SJCRH30 (cell line): ENCODE results near the gene ZBTB46. TPM values are rescaled to one million over a fixed set of nuclear protein-coding genes. Genes with fewer than 3 reads are reported as not detected.
A peak's percentile ranks its signal among the peaks of the same experiment; 100 is the strongest.
"Not testable (repeated sequence)": the region's sequence is repeated elsewhere in the genome, so short reads cannot be mapped to it uniquely, and the experiment has no call there.

Experiments used
- DNase-seq, 2 experiments: peaks; one replicate each; pipeline ENCODE4 v3.0.0-alpha.2; 2015 to 2020
- H3K27ac ChIP-seq: fragments of 250-450 bp; sonication (Bioruptor Pico); 2 replicates; pipeline ENCODE4 v1.5.1; 2020; ENCODE audit warnings: mild to moderate bottlenecking, moderate library complexity
- H3K27me3 ChIP-seq: fragments of 250-450 bp; sonication (Bioruptor Pico); 2 replicates; pipeline ENCODE4 v1.5.1; 2020; ENCODE audit warnings: mild to moderate bottlenecking, moderate library complexity
- H3K36me3 ChIP-seq: fragments of 250-450 bp; sonication (Bioruptor Pico); 2 replicates; pipeline ENCODE4 v1.5.1; 2020; ENCODE audit warnings: mild to moderate bottlenecking, moderate library complexity
- H3K4me1 ChIP-seq: fragments of 250-450 bp; sonication (Bioruptor Pico); 2 replicates; pipeline ENCODE4 v1.5.1; 2020; ENCODE audit warnings: mild to moderate bottlenecking, moderate library complexity
- H3K4me3 ChIP-seq: fragments of 250-450 bp; sonication (Bioruptor Pico); 2 replicates; pipeline ENCODE4 v1.5.1; 2020; ENCODE audit warnings: mild to moderate bottlenecking, moderate library complexity
- H3K9me3 ChIP-seq: fragments of 250-450 bp; sonication (Bioruptor Pico); replicated peaks from 2 replicates; pipeline ENCODE4 v1.5.1; 2020; ENCODE audit warnings: mild to moderate bottlenecking, moderate library complexity
- total RNA-seq: library from RNA; depleted of rRNA; stranded (reverse); fragments of >200 nt; shearing (Covaris generic); gene quantifications from 2 replicates; pipeline ENCODE4 v1.2.3, GENCODE V29; 2014

The ZBTB46 gene
- total RNA-seq, 1 experiment from 2014 or later: 4.0 TPM

GRCh38 chr20:63822276-63822696 is 8.8 kb downstream of the ZBTB46 start:
- no peaks in the 10 kb centered on the region for H3K36me3 ChIP-seq

DNA sequence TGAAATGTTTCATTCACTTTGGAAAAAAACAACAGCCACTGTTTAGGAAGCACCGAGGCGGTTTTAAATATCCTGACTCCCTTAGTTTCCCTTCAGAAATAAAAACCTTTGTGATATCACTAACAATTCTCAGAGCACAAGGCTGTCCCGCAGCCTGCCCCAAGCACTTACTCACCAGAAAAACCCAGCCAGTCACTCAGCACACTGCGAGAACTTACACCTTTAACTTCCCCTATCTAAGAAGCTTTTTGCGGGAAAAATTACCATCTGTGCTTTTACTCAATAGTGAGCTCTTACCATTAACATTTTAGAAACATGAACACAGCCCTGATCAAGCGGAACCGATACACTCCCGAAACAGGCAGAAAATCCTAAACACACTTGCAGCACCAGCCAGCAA is 9.3 kb downstream of the ZBTB46 start:
- Histone ChIP-seq H3K4me3 (no peak overlapping the region), H3K4me1 (no peaks in the 10 kb centered on the region), H3K27ac (no peak overlapping the region), H3K27me3 (no peaks in the 10 kb centered on the region), H3K36me3 (no peaks in the 10 kb centered on the region), H3K9me3 (no peaks in the 10 kb centered on the region)
- DNase-seq: no peak

More at GRCh38 chr20:63822276-63822696, 8.8 kb downstream of the ZBTB46 start:
- Histone ChIP-seq H3K4me1 (no peaks in the 10 kb centered on the region), H3K9me3 (no peaks in the 10 kb centered on the region), H3K27me3 (no peaks in the 10 kb centered on the region), H3K4me3 (no peak overlapping the region), H3K27ac (no peak overlapping the region)
- DNase-seq: no peak

GRCh38 chr20:63819224-63819921 is 11.7 kb downstream of the ZBTB46 start:
- DNase-seq: peak in 1 of 2 experiments; percentile 58
- no peak overlapping the region for H3K27ac ChIP-seq
- no peaks in the 10 kb centered on the region for H3K9me3 ChIP-seq
- no peaks in the 10 kb centered on the region for H3K36me3 ChIP-seq
- H3K27me3 ChIP-seq: no peaks in the 10 kb centered on the region
- no peak overlapping the region for H3K4me3 ChIP-seq
- H3K4me1 ChIP-seq: no peaks in the 10 kb centered on the region

DNA sequence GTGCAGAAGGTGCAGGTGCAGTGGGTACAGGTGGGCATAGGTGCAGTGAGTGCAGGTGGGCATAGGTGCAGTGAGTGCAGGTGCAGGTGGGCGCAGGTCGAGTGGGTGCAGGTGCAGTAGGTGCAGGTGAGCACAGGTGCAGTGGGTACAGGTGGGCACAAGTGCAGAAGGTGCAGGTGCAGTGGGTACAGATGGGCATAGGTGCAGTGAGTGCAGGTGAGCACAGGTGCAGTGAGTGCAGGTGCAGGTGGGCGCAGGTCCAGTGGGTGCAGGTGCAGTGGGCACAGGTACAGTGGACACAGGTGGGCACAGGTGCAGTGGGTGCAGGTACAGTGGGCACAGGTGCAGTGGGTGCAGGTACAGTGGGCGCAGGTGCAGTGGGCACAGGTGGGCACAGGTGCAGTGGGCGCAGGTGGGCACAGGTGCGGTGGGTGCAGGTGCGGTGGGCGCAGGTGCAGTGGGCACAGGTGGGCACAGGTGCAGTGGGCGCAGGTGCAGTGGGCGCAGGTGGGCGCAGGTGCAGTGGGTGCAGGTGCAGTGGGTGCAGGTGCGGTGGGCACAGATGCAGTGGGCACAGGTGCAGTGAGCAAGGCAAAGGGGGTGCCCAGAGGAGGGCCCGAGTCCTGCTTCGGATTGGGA is 15.3 kb downstream of the ZBTB46 start:
- Histone ChIP-seq H3K27ac (no peak overlapping the region), H3K4me3 (no peak overlapping the region), H3K9me3 (no peaks in the 10 kb centered on the region), H3K36me3 (no peaks in the 10 kb centered on the region), H3K4me1 (no peaks in the 10 kb centered on the region), H3K27me3 (no peaks in the 10 kb centered on the region)
- DNase-seq: no peak

GRCh38 chr20:63814891-63815614 is 16.0 kb downstream of the ZBTB46 start:
- Histone ChIP-seq H3K27ac (no peak overlapping the region), H3K4me1 (no peaks in the 10 kb centered on the region), H3K36me3 (no peaks in the 10 kb centered on the region), H3K4me3 (no peak overlapping the region), H3K27me3 (no peaks in the 10 kb centered on the region), H3K9me3 (no peaks in the 10 kb centered on the region)
- no peak for DNase-seq

DNA sequence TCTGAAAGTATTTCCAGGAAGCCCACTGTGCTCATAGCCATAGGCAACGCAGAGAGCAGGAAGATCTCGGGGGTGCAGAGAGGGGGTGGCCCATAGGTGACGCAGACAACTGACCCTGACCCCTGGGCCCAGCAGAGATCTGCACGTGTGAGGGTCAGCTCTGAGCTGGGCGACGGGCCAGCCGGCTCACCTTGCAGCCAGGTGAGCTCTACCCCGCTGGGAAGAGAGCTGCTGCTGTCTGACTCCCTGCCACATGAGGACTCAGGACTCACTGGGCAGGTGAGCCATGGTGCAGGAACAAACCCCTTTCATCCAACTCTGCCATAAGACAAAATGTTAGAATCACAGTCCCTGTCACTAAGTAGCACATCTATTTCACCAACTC is 19.6 kb downstream of the ZBTB46 start:
- Histone ChIP-seq H3K36me3 (no peaks in the 10 kb centered on the region), H3K27me3 (no peaks in the 10 kb centered on the region), H3K4me1 (no peaks in the 10 kb centered on the region), H3K9me3 (no peaks in the 10 kb centered on the region), H3K27ac (no peak overlapping the region), H3K4me3 (no peak overlapping the region)
- no peak for DNase-seq

- no peak for DNase-seq
- no peaks in the 10 kb centered on the region for H3K9me3 ChIP-seq
- no peaks in the 10 kb centered on the region for H3K36me3 ChIP-seq
- H3K4me3 ChIP-seq: no peak overlapping the region
- no peaks in the 10 kb centered on the region for H3K27me3 ChIP-seq
- no peak overlapping the region for H3K27ac ChIP-seq
- no peaks in the 10 kb centered on the region for H3K4me1 ChIP-seq
Observed at GRCh38 chr20:63810730-63811490, 20.2 kb downstream of the ZBTB46 start.

DNA sequence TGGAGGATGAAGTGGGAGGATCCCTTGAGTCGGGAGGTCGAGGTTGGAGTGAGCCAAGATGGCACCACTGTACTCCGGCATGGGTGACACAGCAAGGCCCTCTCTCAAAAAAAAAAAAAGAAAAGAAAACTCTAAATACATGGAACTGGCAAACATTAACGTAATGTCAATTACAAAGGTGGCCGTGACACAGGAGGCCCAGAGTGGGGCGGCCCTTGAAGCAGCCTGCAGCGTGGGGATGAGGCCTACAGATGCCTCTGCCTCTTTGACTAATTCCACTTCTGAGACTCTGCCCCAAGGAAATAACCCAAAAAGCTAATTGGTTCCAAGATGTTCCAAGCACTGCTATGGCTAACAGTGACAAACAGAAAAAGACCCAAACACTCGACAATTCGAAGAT is 21.2 kb downstream of the ZBTB46 start:
- H3K9me3 ChIP-seq: no peaks in the 10 kb centered on the region
- no peak overlapping the region for H3K27ac ChIP-seq
- H3K4me1 ChIP-seq: no peaks in the 10 kb centered on the region
- DNase-seq: no peak
- H3K4me3 ChIP-seq: no peak overlapping the region
- no peaks in the 10 kb centered on the region for H3K27me3 ChIP-seq
- no peaks in the 10 kb centered on the region for H3K36me3 ChIP-seq

DNA sequence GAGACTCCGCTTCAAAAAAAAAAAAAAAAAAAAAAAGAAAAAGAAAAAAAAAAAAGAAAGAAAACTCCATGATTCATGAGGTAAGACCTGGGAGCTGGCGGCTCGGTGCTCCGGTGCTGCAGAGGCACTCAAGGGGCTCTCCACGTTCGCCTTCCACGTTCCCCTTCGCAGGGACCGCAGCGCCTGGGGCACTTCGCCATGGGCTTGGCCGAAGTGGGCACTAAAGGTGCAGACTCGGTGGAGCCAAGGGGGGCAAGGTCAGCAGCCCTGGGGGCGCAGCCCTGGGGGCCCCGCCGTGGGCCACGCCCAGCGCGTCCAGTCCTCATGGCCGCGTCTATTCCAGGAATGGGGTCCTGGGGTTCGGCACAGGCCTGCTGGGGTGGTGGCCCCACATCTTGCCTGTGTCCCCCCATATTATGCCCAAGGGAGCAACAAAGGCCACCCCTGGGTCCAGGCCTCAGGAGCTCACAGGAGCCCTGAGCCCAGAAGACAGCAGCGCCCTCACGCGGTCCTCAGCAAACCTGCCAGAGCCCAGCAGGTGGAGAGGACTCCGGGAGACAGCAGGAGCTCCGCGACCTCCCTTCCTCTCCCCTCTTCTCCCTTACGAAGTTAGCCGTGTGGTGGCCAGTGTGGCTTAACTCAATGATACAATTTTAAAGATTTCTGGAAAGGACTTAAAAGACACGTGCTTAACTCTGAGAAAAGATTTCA is 21.9 kb downstream of the ZBTB46 start:
- Histone ChIP-seq H3K27ac (no peak overlapping the region), H3K4me3 (no peak overlapping the region), H3K4me1 (no peaks in the 10 kb centered on the region), H3K9me3 (no peaks in the 10 kb centered on the region), H3K27me3 (no peaks in the 10 kb centered on the region), H3K36me3 (no peaks in the 10 kb centered on the region)
- DNase-seq: no peak

GRCh38 chr20:63808145-63808724 is 22.8 kb downstream of the ZBTB46 start:
- no peak for DNase-seq
- Histone ChIP-seq H3K27ac (no peak overlapping the region), H3K9me3 (no peaks in the 10 kb centered on the region), H3K4me3 (no peak overlapping the region), H3K36me3 (no peaks in the 10 kb centered on the region), H3K4me1 (no peaks in the 10 kb centered on the region), H3K27me3 (no peaks in the 10 kb centered on the region)

DNA sequence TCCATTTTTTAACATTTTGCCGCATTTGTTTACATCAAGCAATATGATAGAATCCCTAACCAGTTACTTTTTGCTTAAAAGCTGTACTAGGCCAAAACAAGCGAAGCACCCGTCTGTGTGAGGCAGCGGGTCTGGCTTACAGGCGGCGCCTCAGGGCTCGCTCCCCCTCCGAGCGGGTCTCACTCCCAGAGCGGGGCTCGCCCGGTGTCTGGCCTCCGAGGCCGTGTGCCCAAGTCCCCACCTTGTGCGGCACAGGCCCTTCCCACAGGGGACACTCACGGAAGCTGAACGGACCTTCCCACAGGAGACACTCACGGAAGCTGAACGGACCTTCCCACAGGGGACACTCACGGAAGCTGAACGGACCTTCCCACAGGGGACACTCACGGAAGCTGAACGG is 23.4 kb downstream of the ZBTB46 start:
- Histone ChIP-seq H3K4me3 (no peak overlapping the region), H3K27ac (no peak overlapping the region), H3K36me3 (no peaks in the 10 kb centered on the region), H3K4me1 (no peaks in the 10 kb centered on the region), H3K27me3 (no peaks in the 10 kb centered on the region), H3K9me3 (no peaks in the 10 kb centered on the region)
- no peak for DNase-seq

DNA sequence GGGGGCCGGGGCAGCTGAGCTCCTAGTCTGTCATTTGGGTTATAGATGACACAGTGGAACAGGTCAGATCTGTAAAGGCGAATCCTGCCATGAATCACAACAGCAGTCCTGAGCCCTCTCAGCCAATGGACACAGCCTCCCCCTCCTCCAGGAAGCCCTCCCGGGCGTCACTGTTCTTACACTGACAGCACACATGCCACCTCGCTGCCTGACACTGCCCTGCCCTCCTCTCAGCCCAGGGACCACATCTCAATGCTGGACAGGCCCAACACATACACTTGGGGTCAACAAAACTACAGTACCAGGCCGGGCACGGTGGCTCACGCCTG is 26.8 kb downstream of the ZBTB46 start:
- H3K4me1 ChIP-seq: no peaks in the 10 kb centered on the region
- H3K27me3 ChIP-seq: no peaks in the 10 kb centered on the region
- no peak overlapping the region for H3K27ac ChIP-seq
- H3K4me3 ChIP-seq: no peak overlapping the region
- no peaks in the 10 kb centered on the region for H3K36me3 ChIP-seq
- no peaks in the 10 kb centered on the region for H3K9me3 ChIP-seq
- DNase-seq: no peak

GRCh38 chr20:63802469-63803240 is 28.4 kb downstream of the ZBTB46 start:
- Histone ChIP-seq H3K27ac (no peak overlapping the region), H3K27me3 (no peaks in the 10 kb centered on the region), H3K4me1 (no peaks in the 10 kb centered on the region), H3K4me3 (no peak overlapping the region), H3K9me3 (no peaks in the 10 kb centered on the region), H3K36me3 (no peaks in the 10 kb centered on the region)
- no peak for DNase-seq

- H3K9me3 ChIP-seq, H3K27ac ChIP-seq, H3K4me1 ChIP-seq, H3K4me3 ChIP-seq, H3K36me3 ChIP-seq, H3K27me3 ChIP-seq: not testable (repeated sequence)
- peak in 1 of 2 experiments; percentile 40 for DNase-seq
Observed at GRCh38 chr20:63801174-63801573, 29.9 kb downstream of the ZBTB46 start.
